Nephron progenitor cell (in vitro differentiated cells): ENCODE measurements around the gene MTMR12.

Experiments
- DNase-seq: peaks from one replicate; pipeline ENCODE4 v3.0.0; 2021
- H3K27ac Mint-ChIP-seq: 2 replicates; pipeline ENCODE4 v1.8.0; 2021; ENCODE audit warnings: mild to moderate bottlenecking, moderate library complexity, mixed read lengths
- H3K27me3 Mint-ChIP-seq: 2 replicates; pipeline ENCODE4 v1.8.0; 2021; ENCODE audit warnings: mild to moderate bottlenecking, low read depth, mixed read lengths; ENCODE audit not compliant: poor library complexity
- H3K36me3 Mint-ChIP-seq: 2 replicates; pipeline ENCODE4 v1.8.0; 2021; ENCODE audit warnings: low read depth, mixed read lengths
- H3K4me1 Mint-ChIP-seq: 2 replicates; pipeline ENCODE4 v1.8.0; 2021; ENCODE audit warnings: mixed read lengths
- H3K4me3 Mint-ChIP-seq: 2 replicates; pipeline ENCODE4 v1.8.0; 2021; ENCODE audit warnings: mild to moderate bottlenecking, moderate library complexity, mixed read lengths
- H3K9me3 Mint-ChIP-seq: 2 replicates; pipeline ENCODE4 v1.8.0; 2021; ENCODE audit warnings: mild to moderate bottlenecking, moderate library complexity, mixed read lengths
- TF ChIP-seq, protein P1 (sequence below): fragments of 200-600 bp; sonication (generic); IDR thresholded peaks from 2 replicates; pipeline ENCODE4 v1.5.0; 2021; ENCODE audit warnings: antibody characterized with exemption

Gene MTMR12

DNA sequence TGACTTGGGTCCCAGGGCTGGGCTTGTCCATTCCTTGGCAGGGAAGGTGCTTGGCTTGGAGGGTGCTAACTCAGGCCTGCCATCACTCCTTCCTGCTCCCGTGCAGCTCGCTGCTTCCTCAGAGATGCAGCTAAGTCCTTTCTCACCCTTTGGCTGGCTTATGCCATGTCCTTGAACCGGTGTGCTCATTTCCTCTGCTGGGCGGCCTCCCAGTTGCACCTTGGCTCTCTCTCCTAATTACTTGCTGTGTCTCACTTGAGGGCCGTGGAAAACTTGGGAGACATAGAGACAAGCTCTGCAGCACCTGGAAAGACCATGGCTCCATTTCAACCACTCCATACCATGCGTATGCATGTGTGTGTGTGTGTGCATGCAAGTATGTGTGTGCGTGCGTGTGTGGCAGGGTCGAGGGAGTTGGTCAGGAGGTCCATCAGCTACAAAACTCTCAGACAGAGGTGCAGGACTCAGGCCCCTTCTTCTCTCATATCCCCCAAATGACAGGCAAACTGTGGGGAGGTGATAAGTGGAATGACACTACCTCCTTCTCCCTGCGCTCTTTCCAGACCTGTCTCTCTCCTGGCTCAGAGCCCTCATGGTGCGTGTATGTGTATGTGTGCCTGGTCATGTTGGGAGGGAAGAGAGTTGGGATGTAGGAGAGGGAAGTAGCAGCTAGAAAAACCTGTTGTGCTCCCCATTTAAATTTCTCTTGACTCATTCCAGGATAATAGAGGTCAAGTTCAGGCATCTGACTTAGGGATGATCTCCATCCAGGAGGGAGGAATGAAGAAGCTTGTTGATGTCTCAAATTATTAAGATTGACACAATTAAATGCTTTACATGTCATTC lies 17.6 kb upstream of the MTMR12 start:
- Mint-ChIP-seq H3K4me1 (peaks cover 20% of the 10 kb centered on the region), H3K9me3 (peaks cover 23% of the 10 kb centered on the region), H3K36me3 (no peaks in the 10 kb centered on the region), H3K27me3 (peaks cover 10% of the 10 kb centered on the region), H3K27ac (peak overlapping the region; percentile 75), H3K4me3 (no peak overlapping the region)
- DNase-seq, result no peak
- TF ChIP-seq, protein P1, sequence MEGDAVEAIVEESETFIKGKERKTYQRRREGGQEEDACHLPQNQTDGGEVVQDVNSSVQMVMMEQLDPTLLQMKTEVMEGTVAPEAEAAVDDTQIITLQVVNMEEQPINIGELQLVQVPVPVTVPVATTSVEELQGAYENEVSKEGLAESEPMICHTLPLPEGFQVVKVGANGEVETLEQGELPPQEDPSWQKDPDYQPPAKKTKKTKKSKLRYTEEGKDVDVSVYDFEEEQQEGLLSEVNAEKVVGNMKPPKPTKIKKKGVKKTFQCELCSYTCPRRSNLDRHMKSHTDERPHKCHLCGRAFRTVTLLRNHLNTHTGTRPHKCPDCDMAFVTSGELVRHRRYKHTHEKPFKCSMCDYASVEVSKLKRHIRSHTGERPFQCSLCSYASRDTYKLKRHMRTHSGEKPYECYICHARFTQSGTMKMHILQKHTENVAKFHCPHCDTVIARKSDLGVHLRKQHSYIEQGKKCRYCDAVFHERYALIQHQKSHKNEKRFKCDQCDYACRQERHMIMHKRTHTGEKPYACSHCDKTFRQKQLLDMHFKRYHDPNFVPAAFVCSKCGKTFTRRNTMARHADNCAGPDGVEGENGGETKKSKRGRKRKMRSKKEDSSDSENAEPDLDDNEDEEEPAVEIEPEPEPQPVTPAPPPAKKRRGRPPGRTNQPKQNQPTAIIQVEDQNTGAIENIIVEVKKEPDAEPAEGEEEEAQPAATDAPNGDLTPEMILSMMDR, result no peak

DNA sequence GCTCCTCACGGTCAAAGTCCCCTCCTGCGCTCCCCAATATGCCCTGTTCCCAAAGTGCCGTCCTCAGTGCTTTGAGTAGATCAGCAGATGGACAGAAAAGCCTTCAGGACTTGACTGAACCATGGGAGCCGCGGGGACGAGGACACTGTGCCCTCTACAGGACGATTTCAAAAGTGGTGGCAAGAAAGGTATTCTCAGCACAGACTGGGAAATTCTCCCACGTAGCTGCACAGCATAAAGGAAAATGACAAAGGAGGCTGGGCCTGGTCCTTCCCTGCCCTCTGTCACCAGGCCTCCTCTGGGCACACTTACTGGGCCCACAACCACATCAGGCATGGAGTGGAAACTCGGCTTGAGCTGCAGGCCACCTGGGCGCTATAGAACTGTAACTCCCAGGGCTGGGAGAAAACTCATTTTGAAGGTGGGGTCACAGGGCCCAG lies 16.7 kb upstream of the MTMR12 start:
- Mint-ChIP-seq H3K4me3 (no peak overlapping the region), H3K4me1 (peaks cover 20% of the 10 kb centered on the region), H3K27me3 (peaks cover 16% of the 10 kb centered on the region), H3K9me3 (peaks cover 17% of the 10 kb centered on the region), H3K36me3 (no peaks in the 10 kb centered on the region), H3K27ac (no peak overlapping the region)
- DNase-seq, result peak; percentile 37
- TF ChIP-seq, protein P1, result peak; percentile 40

- Mint-ChIP-seq H3K36me3 (peaks cover 6% of the 10 kb centered on the region), H3K4me1 (peaks cover 11% of the 10 kb centered on the region), H3K27me3 (peaks cover 23% of the 10 kb centered on the region), H3K27ac (no peak overlapping the region), H3K4me3 (no peak overlapping the region), H3K9me3 (peaks cover 20% of the 10 kb centered on the region)
- TF ChIP-seq, protein P1, result no peak
- DNase-seq, result no peak
Observed at GRCh38 chr5:32326216-32326772, 13.6 kb upstream of the MTMR12 start.

DNA sequence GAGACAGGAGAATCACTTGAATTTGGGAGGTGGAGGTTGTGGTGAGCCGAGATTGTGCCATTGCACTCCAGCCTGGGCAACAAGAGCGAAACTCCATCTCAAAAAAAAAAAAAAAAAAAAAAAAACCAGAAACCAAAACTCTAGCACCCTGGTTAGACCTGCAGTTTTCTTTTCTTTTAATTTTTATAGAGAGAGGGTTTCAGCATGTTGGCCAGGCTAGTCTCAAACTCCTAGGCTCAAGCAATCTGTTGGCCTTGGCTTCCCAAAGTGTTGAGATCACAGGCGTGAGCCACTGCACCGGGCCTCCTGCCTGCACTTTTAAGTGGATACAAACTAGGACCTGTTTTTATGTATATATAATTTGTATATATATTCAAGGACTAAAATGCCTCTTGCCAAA lies 12.9 kb upstream of the MTMR12 start:
- H3K4me3 Mint-ChIP-seq, result no peak overlapping the region
- peaks cover 17% of the 10 kb centered on the region for H3K27me3 Mint-ChIP-seq
- peaks cover 20% of the 10 kb centered on the region for H3K9me3 Mint-ChIP-seq
- H3K4me1 Mint-ChIP-seq, result peaks cover 4% of the 10 kb centered on the region
- H3K27ac Mint-ChIP-seq, result no peak overlapping the region
- peaks cover 6% of the 10 kb centered on the region for H3K36me3 Mint-ChIP-seq
- TF ChIP-seq, protein P1, result no peak
- no peak for DNase-seq

- Mint-ChIP-seq H3K4me1 (no peaks in the 10 kb centered on the region), H3K27ac (no peak overlapping the region), H3K27me3 (peaks cover 17% of the 10 kb centered on the region), H3K9me3 (peaks cover 20% of the 10 kb centered on the region), H3K4me3 (no peak overlapping the region), H3K36me3 (peaks cover 6% of the 10 kb centered on the region)
- no peak for DNase-seq
- TF ChIP-seq, protein P1, result no peak
Observed at GRCh38 chr5:32325062-32325461, 12.3 kb upstream of the MTMR12 start.
